ACC112 (cell line): ENCODE measurements around the gene BEST2.

ENCODE experiments used
- H2AFZ ChIP-seq: fragments of 200-600 bp; sonication (generic); one replicate; pipeline ENCODE4 v1.6.0; 2017; ENCODE audit warnings: antibody characterized with exemption, low read length; ENCODE audit not compliant: unreplicated experiment
- H3K27ac ChIP-seq: fragments of 200-600 bp; sonication (generic); 2 replicates; pipeline ENCODE4 v1.5.1; 2014; ENCODE audit warnings: low read depth, mild to moderate bottlenecking, antibody characterized with exemption, low read length, moderate library complexity
- H3K27me3 ChIP-seq: fragments of 200-600 bp; sonication (generic); 2 replicates; pipeline ENCODE4 v1.6.1; 2014; ENCODE audit warnings: mild to moderate bottlenecking, antibody characterized with exemption, low read length, moderate library complexity, mixed read lengths; ENCODE audit not compliant: insufficient read depth
- H3K36me3 ChIP-seq: fragments of 200-600 bp; sonication (generic); 2 replicates; pipeline ENCODE4 v1.6.1; 2016; ENCODE audit warnings: mild to moderate bottlenecking, antibody characterized with exemption, low read length, moderate library complexity, mixed read lengths; ENCODE audit not compliant: insufficient read depth
- H3K4me1 ChIP-seq: fragments of 200-600 bp; sonication (generic); one replicate; pipeline ENCODE4 v1.6.1; 2016; ENCODE audit warnings: low read length, mixed read lengths; ENCODE audit not compliant: insufficient read depth, unreplicated experiment, control insufficient read depth
- H3K4me3 ChIP-seq: fragments of 200-600 bp; sonication (generic); 2 replicates; pipeline ENCODE4 v1.5.1; 2014; ENCODE audit warnings: mild to moderate bottlenecking, low read depth, low read length
- H3K79me2 ChIP-seq: fragments of 200-600 bp; sonication (generic); one replicate; pipeline ENCODE4 v1.6.0; 2016; ENCODE audit warnings: low read length; ENCODE audit not compliant: control insufficient read depth, unreplicated experiment, insufficient read depth

Gene BEST2

GRCh38 chr19:12730064-12730463 lies 21.5 kb upstream of the BEST2 start:
- Histone ChIP-seq H3K4me1 (peaks cover 4% of the 10 kb centered on the region), H3K27ac (no peak overlapping the region), H3K27me3 (no peaks in the 10 kb centered on the region), H2AFZ (no peak overlapping the region), H3K79me2 (peaks cover 41% of the 10 kb centered on the region), H3K4me3 (no peak overlapping the region), H3K36me3 (no peaks in the 10 kb centered on the region)

GRCh38 chr19:12731337-12731736 lies 20.3 kb upstream of the BEST2 start:
- Histone ChIP-seq H3K27me3 (no peaks in the 10 kb centered on the region), H3K27ac (no peak overlapping the region), H3K4me1 (peaks cover 4% of the 10 kb centered on the region), H3K79me2 (peaks cover 41% of the 10 kb centered on the region), H3K36me3 (no peaks in the 10 kb centered on the region), H3K4me3 (no peak overlapping the region), H2AFZ (no peak overlapping the region)

GRCh38 chr19:12733369-12734214 lies 18.0 kb upstream of the BEST2 start:
- peaks cover 53% of the 10 kb centered on the region for H3K79me2 ChIP-seq

GRCh38 chr19:12736995-12737834 lies 14.4 kb upstream of the BEST2 start, which contains the start of gene GET3:
Gene GET3, plus strand, starts transcription at chr19:12737497. Its CDS starts 9 bp downstream, at chr19:12737506.
- peaks cover 40% of the 10 kb centered on the region for H3K79me2 ChIP-seq
- peak within 1 kb of the TSS; percentile 88 for H3K4me3 ChIP-seq
- H3K4me1 ChIP-seq = peaks cover 4% of the 10 kb centered on the region
- H3K27ac ChIP-seq = peak within 1 kb of the TSS; percentile 82
- no peaks in the 10 kb centered on the region for H3K36me3 ChIP-seq
- peak within 1 kb of the TSS; percentile 44 for H2AFZ ChIP-seq
- H3K27me3 ChIP-seq = no peaks in the 10 kb centered on the region

More at GRCh38 chr19:12733369-12734214, 18.0 kb upstream of the BEST2 start:
- peaks cover 4% of the 10 kb centered on the region for H3K4me1 ChIP-seq
- peak overlapping the region; percentile 99 for H3K4me3 ChIP-seq
- no peak overlapping the region for H2AFZ ChIP-seq
- H3K36me3 ChIP-seq = no peaks in the 10 kb centered on the region
- H3K27me3 ChIP-seq = no peaks in the 10 kb centered on the region
- H3K27ac ChIP-seq = peak overlapping the region; percentile 78

- Histone ChIP-seq H2AFZ (peak overlapping the region; percentile 44), H3K27ac (peak overlapping the region; percentile 82; the same call in 1 of the 2 replicates), H3K4me1 (peaks cover 2% of the 10 kb centered on the region), H3K36me3 (no peaks in the 10 kb centered on the region), H3K27me3 (no peaks in the 10 kb centered on the region), H3K79me2 (peaks cover 33% of the 10 kb centered on the region), H3K4me3 (peak overlapping the region; percentile 88)
These were observed 13.7 kb upstream of the BEST2 start for GRCh38 chr19:12737835-12738351.

- peaks cover 7% of the 10 kb centered on the region; the same call in 1 of the 2 replicates for H3K36me3 ChIP-seq
- H2AFZ ChIP-seq = no peak overlapping the region
- no peaks in the 10 kb centered on the region for H3K79me2 ChIP-seq
- H3K27me3 ChIP-seq = no peaks in the 10 kb centered on the region
- H3K4me3 ChIP-seq = no peak overlapping the region
- no peak overlapping the region for H3K27ac ChIP-seq
- H3K4me1 ChIP-seq = peaks cover 10% of the 10 kb centered on the region
These were observed 6.3 kb upstream of the BEST2 start for GRCh38 chr19:12745166-12745897.

GRCh38 chr19:12748489-12748888 lies 3.1 kb upstream of the BEST2 start:
- no peak overlapping the region for H3K4me3 ChIP-seq
- H3K79me2 ChIP-seq = no peaks in the 10 kb centered on the region
- no peaks in the 10 kb centered on the region for H3K27me3 ChIP-seq
- H3K36me3 ChIP-seq = peaks cover 7% of the 10 kb centered on the region; the same call in 1 of the 2 replicates
- H3K4me1 ChIP-seq = peaks cover 15% of the 10 kb centered on the region
- no peak overlapping the region for H3K27ac ChIP-seq
- no peak overlapping the region for H2AFZ ChIP-seq

- Histone ChIP-seq H3K79me2 (no peaks in the 10 kb centered on the region), H3K27ac (no peak overlapping the region), H2AFZ (no peak overlapping the region), H3K36me3 (peaks cover 7% of the 10 kb centered on the region; the same call in 1 of the 2 replicates), H3K27me3 (no peaks in the 10 kb centered on the region), H3K4me3 (no peak overlapping the region), H3K4me1 (peaks cover 15% of the 10 kb centered on the region)
These were observed 1.6 kb upstream of the BEST2 start for GRCh38 chr19:12749938-12750521.

GRCh38 chr19:12750851-12751250 lies 740 bp upstream of the BEST2 start:
- Histone ChIP-seq H3K27ac (no peak overlapping the region), H3K79me2 (no peaks in the 10 kb centered on the region), H3K4me3 (no peak overlapping the region), H3K36me3 (peaks cover 7% of the 10 kb centered on the region; the same call in 1 of the 2 replicates), H3K27me3 (no peaks in the 10 kb centered on the region), H3K4me1 (peaks cover 15% of the 10 kb centered on the region), H2AFZ (no peak overlapping the region)
